GM10847 (cell line): ENCODE data around the gene PACRG.

Experiments
- POLR2A ChIP-seq: IDR thresholded peaks from 2 replicates; pipeline ENCODE4 v1.6.1; 2011; ENCODE audit not compliant: insufficient read length; ENCODE audit errors: extremely low read depth

Gene PACRG

DNA sequence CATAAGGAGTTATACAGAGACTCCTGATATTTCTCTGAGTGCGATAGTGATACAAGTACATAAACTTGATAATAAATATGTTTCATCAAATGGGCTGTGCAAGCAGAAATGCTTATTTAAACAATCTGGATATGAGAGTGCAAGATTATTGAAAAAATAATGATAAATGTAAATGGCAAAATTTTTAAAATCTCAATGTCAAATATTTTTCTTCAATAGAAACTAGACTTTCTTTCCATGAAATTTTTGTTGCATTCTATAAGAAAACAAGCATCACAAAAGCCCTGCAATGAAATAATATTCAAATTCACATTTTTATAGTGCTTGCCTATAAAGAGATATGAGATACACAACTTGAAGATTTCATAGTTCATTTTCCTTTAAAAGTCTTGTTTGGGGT lies 2.7 kb downstream of the PACRG start:
- no peak for TF ChIP-seq POLR2A

DNA sequence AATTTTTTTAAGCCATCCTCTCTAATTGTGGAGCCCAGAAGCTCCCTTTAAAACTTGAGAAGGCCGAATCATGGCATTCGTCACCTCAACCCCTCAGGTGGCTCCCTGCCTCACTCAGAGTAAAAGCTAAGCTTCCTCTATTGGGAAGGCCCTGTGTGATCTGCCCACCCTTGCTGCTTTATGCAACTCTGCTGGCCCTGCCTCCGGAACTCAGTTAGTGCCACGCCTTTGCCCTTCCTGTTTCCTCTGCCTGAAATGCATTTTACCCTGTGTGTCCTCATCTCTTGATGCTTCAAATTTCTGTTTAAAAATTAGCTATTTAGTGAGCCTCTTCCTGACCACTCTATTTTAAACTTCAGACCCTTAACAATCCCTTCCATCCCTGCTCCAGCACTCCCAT lies 5.7 kb downstream of the PACRG start:
- TF ChIP-seq POLR2A: no peak

GRCh38 chr6:162736961-162737360 lies 9.2 kb downstream of the PACRG start:
- TF ChIP-seq POLR2A: no peak

- TF ChIP-seq POLR2A: no peak
These were observed 23.0 kb downstream of the PACRG start for GRCh38 chr6:162750776-162751175.

- TF ChIP-seq POLR2A: no peak
These were observed 23.6 kb downstream of the PACRG start for GRCh38 chr6:162751211-162751859.

GRCh38 chr6:162753775-162754174 lies 26.0 kb downstream of the PACRG start:
- TF ChIP-seq POLR2A: no peak

DNA sequence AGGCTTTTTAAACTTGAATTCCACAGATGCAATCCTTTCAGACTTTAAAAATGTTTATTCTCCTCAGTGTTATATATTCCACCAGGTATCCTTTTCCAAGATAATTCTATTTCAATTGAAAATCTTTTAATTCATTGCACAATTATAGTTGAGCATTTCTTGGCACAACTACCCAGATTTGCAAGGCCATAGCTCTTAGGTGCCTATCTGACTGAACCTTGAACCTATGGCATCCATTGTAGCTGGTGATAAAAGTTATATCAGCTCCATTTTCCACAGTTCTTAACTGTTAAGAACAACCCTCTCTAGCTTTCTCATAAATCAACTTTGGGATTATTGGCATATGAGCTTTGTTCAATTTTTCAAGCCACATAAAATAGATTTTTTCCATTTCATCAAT lies 42.4 kb downstream of the PACRG start:
- TF ChIP-seq POLR2A: no peak

DNA sequence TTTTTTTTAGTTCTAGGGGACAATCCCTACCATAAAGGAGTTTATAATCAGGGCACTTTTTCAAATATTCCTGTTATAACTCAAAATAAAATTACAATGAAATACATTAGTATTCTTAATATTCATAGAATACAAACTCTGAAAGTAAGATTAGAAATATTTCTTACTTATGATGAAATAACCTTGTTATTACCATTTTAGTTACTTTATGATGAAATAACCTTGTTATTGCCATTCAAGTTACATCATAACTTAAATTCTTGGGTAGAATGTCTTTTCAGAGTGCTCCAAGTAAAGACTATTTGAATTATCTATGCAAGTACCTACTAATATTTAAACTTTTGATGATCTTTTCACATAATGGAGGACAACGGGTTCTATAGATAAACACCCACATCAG lies 43.2 kb downstream of the PACRG start:
- TF ChIP-seq POLR2A: no peak

DNA sequence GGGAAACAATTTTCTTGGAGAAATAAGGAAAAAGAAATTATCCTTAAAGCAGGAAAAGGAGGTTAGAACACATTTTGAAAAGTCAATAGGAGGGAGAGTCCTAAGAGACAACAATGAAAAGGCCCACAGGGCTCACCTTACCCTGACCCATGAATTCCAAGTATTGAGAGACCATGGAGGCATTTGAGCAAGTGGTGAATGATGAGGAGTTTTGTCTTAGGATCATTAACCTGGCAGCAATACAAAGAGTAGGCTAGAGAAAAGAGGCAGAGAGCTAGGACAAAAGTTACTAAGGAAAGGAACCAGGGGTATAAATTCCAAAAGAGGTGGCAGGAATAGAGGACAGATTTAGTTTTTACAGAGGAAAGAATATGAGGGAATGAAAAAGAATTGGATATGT lies 44.7 kb downstream of the PACRG start:
- TF ChIP-seq POLR2A: no peak

DNA sequence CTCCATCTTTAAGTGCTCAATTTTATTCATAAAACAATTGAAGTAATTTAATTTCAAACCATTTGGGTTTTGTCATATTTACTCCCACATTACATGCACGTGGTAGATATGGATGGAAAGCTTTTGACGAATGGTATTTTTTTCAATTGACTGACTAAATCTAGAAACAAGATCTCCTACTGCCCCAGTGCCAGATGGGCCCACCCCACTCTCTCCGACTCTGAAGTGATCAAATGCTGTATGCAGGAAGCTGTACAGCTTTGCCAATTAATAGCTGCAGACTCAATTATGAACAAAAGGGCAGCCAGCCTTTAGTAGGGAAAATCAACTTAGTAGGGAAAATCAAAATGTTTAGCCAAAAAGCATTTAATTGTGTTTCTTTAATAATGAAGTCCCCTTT lies 46.2 kb downstream of the PACRG start:
- TF ChIP-seq POLR2A: no peak

DNA sequence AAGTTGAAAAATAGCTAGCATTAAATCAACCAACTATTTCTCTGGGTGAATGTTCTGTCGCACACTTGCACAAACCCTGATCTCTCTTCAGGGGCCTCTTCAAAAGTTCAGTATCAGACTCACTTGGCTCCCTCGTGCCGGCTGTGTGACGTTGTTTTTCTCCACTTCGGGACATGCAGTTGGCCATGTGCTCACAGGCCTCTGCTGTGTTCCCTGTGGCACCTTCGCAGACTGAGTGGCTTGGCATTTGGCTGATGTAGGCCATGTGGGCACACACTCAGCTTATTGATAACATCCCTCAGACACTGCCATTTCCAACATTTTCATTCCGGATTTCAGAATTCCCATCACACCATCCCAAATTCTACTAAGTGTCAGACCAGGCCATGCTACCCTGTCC lies 49.3 kb downstream of the PACRG start:
- TF ChIP-seq POLR2A: no peak

DNA sequence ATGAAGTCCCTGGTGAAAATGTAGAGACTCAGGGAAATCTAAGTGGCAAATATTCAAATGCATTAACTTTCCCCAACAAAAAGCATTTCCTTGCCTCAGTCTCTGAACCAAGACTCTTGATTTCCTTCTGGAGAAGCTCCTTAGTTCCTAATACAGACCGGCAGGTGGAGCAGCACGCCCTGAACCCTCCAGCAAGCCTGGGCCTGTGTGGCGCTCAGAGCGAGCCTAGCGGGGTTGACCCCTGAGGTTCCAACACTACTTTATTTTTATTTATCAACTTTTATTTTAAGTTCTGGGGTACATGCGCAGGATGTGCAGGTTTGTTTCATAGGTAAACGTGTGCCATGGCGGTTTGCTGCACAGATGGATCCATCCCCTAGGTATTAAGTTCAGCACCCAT lies 50.8 kb downstream of the PACRG start:
- no peak for TF ChIP-seq POLR2A

- TF ChIP-seq POLR2A: no peak
These were observed 58.0 kb downstream of the PACRG start for GRCh38 chr6:162785632-162786242.

- TF ChIP-seq POLR2A: no peak
These were observed 70.9 kb downstream of the PACRG start for GRCh38 chr6:162798546-162799266.

DNA sequence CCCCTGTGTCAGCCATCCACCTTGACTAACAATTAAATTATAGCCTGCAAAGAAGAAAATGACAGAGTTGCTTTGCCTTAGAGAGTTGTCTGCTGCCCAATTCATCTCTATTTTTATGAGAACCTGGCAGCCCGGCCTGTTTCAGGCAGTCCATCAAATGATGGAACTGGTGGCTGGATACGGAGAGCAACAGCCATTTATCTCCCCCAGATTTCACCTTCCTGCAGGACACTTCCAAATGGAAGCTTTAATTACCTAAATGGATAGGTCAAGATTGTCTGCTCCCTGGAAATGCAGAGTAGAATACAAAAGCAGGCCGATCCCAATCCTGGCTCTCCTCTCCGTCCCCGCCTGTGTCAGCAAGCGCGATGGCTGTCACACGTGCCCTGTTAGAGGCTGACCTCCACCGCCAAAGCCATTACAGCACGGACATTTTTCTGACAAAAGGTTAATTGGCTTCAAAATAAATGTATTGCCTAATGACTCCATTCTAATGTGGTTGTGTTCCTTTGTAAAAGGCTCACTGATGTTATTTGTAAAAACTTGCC lies 86.7 kb downstream of the PACRG start:
- TF ChIP-seq POLR2A: no peak

DNA sequence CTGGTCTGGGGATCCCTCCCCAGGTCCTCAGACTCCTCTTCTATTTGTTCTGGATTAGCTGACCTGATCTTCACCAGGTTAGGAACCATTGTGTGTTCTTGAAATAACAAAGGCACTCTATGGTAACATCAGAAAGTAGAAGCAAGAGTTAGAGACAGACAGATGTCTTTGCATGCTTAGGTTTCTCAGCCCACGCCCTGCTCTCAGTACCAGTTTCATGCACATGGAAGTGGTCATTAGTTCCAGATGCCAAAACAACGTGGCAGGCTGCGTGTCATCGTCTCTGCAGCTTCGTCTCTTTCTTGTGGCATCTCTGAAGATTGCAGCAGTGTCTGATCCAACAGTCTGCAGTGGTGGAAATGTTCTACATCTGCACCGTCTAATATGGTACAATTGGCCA lies 89.4 kb downstream of the PACRG start:
- TF ChIP-seq POLR2A: no peak
